HEK293 (cell line): ENCODE results near the gene NNMT.

Experiments
- SCRT2 ChIP-seq: fragments of 450-650 bp; formaldehyde crosslinking; IDR thresholded peaks from 2 replicates; pipeline ENCODE4 v1.5.1; 2016; ENCODE audit warnings: missing biosample characterization, missing genetic modification characterization
- ZIC2 ChIP-seq: fragments of 450-650 bp; formaldehyde crosslinking; IDR thresholded peaks from 2 replicates; pipeline ENCODE4 v1.5.1; 2016; ENCODE audit warnings: missing biosample characterization, missing genetic modification characterization
- ZNF121 ChIP-seq: fragments of 450-650 bp; formaldehyde crosslinking; IDR thresholded peaks from 2 replicates; pipeline ENCODE4 v1.5.1; 2016; ENCODE audit warnings: missing biosample characterization, missing genetic modification characterization
- ZNF23 ChIP-seq: fragments of 450-650 bp; formaldehyde crosslinking; IDR thresholded peaks from 2 replicates; pipeline ENCODE4 v1.5.1; 2016; ENCODE audit warnings: missing biosample characterization, missing genetic modification characterization, borderline replicate concordance
- ZNF274 ChIP-seq, 2 experiments: fragments of 200-500 bp in 1 of 2; fragments of 450-650 bp in 1 of 2; sonication (Bioruptor generic) in 1 of 2; formaldehyde crosslinking in 1 of 2; IDR thresholded peaks; 2 replicates each; pipeline versions ENCODE4 v1.5.1 to v1.6.1; 2014 to 2016; ENCODE audit warnings: borderline replicate concordance in 1 of 2, inconsistent platforms in 1 of 2, low read length in 1 of 2, missing biosample characterization in 1 of 2, missing genetic modification characterization in 1 of 2
- ZNF350 ChIP-seq: fragments of 450-650 bp; formaldehyde crosslinking; IDR thresholded peaks from 2 replicates; pipeline ENCODE4 v1.5.0; 2017; ENCODE audit warnings: missing biosample characterization, mild to moderate bottlenecking, missing genetic modification characterization
- TF ChIP-seq, protein P1 (sequence below): fragments of 450-650 bp; formaldehyde crosslinking; IDR thresholded peaks from 2 replicates; pipeline ENCODE4 v1.5.1; 2016; ENCODE audit warnings: missing biosample characterization, missing genetic modification characterization

DNA sequence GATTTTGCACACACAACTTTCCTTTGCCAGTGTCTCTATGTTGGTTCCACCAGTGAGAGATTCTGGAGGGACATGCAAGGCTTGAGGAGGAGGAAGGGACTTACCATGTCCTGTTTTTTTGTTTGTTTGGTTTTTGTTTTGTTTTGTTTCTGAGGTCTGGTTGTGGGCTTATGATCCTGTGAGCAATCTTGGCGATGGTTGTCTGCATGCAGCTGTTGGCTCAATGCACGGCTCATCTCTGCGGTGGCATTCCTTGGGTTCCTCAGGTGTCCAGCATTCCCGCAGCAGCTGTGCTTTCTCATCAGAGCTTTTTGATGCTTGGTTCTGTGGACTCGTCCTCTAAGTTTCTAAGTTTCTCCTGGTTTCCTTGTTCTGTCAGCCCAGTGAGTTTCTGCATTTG, 4.8 kb upstream of the NNMT start:
- TF ChIP-seq ZNF23 (tag by site-specific recombination) (no peak), ZNF274 (IDR thresholded peaks at IDR 0.05; ENCODE audit: low read length) (no peak), ZNF274 (tag by site-specific recombination; IDR thresholded peaks at IDR 0.05; ENCODE audit: borderline replicate concordance) (no peak), ZNF350 (tag by site-specific recombination) (no peak), SCRT2 (tag by site-specific recombination) (no peak), ZNF121 (tag by site-specific recombination) (no peak), ZIC2 (tag by site-specific recombination) (no peak)
- TF ChIP-seq, protein P1, sequence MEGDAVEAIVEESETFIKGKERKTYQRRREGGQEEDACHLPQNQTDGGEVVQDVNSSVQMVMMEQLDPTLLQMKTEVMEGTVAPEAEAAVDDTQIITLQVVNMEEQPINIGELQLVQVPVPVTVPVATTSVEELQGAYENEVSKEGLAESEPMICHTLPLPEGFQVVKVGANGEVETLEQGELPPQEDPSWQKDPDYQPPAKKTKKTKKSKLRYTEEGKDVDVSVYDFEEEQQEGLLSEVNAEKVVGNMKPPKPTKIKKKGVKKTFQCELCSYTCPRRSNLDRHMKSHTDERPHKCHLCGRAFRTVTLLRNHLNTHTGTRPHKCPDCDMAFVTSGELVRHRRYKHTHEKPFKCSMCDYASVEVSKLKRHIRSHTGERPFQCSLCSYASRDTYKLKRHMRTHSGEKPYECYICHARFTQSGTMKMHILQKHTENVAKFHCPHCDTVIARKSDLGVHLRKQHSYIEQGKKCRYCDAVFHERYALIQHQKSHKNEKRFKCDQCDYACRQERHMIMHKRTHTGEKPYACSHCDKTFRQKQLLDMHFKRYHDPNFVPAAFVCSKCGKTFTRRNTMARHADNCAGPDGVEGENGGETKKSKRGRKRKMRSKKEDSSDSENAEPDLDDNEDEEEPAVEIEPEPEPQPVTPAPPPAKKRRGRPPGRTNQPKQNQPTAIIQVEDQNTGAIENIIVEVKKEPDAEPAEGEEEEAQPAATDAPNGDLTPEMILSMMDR (tag by site-specific recombination), result no peak
